A549 (cell line): ENCODE data around the gene AMBN. TPM values are rescaled to one million over a fixed set of nuclear protein-coding genes. Genes with fewer than 3 reads are reported as not detected.

Experiments
- polyA plus RNA-seq, 4 experiments: library from polyadenylated mRNA; depleted of rRNA in 3 of 4; stranded (reverse); fragments of >200 nt; fragmentation: RNase III in 1 of 4; extraction: RNeasy Plus Mini Kit Qiagen cat#74134 plus additional on column Dnase treatment in 1 of 4; gene quantifications; 2 replicates in 3 of 4; 3 replicates in 1 of 4; pipeline ENCODE4 v1.2.3, GENCODE V29; 2011 to 2017

The AMBN gene
- polyA plus RNA-seq, 2 of the 4 experiments (the other 2 are of a cell fraction) = not detected

Other genes with a start within 250 kb of the AMBN start
- not detected in 2 replicates for gene SMR3A, start 231.5 kb upstream of the AMBN start, polyA plus RNA-seq (2011; rRNA removed)
- not detected in 3 replicates for gene SMR3A, start 231.5 kb upstream of the AMBN start, polyA plus RNA-seq (2017; fragmentation: RNase III; extraction: RNeasy Plus Mini Kit Qiagen cat#74134 plus additional on column Dnase treatment)
- not detected in 2 replicates for gene SMR3B, start 209.1 kb upstream of the AMBN start, polyA plus RNA-seq (2011; rRNA removed)
- gene SMR3B, start 209.1 kb upstream of the AMBN start, polyA plus RNA-seq (2017; fragmentation: RNase III; extraction: RNeasy Plus Mini Kit Qiagen cat#74134 plus additional on column Dnase treatment) = not detected in 3 replicates
- not detected in 2 replicates for gene OPRPN, start 194.3 kb upstream of the AMBN start, polyA plus RNA-seq (2011; rRNA removed)
- not detected in 3 replicates for gene OPRPN, start 194.3 kb upstream of the AMBN start, polyA plus RNA-seq (2017; fragmentation: RNase III; extraction: RNeasy Plus Mini Kit Qiagen cat#74134 plus additional on column Dnase treatment)
- gene MUC7, start 120.1 kb upstream of the AMBN start, polyA plus RNA-seq (2011; rRNA removed) = not detected in 2 replicates
- gene MUC7, start 120.1 kb upstream of the AMBN start, polyA plus RNA-seq (2017; fragmentation: RNase III; extraction: RNeasy Plus Mini Kit Qiagen cat#74134 plus additional on column Dnase treatment) = not detected in 3 replicates
- gene AMTN, start 73.7 kb upstream of the AMBN start, polyA plus RNA-seq (2011; rRNA removed) = not detected in 2 replicates
- gene AMTN, start 73.7 kb upstream of the AMBN start, polyA plus RNA-seq (2017; fragmentation: RNase III; extraction: RNeasy Plus Mini Kit Qiagen cat#74134 plus additional on column Dnase treatment) = not detected in 3 replicates
- 0.16 TPM in 2 replicates for gene ENAM, start 36.5 kb downstream of the AMBN start, polyA plus RNA-seq (2011; rRNA removed)
- 0.01 TPM in 1 of 3 replicates, not detected in the others for gene ENAM, start 36.5 kb downstream of the AMBN start, polyA plus RNA-seq (2017; fragmentation: RNase III; extraction: RNeasy Plus Mini Kit Qiagen cat#74134 plus additional on column Dnase treatment)
- 0.22 and 0.50 TPM in 2 replicates for gene JCHAIN, start 74.3 kb downstream of the AMBN start, polyA plus RNA-seq (2011; rRNA removed)
- gene JCHAIN, start 74.3 kb downstream of the AMBN start, polyA plus RNA-seq (2017; fragmentation: RNase III; extraction: RNeasy Plus Mini Kit Qiagen cat#74134 plus additional on column Dnase treatment) = 0.09 to 0.17 TPM (median 0.15 TPM) in 3 replicates
- 19.0 and 24.8 TPM in 2 replicates for gene UTP3, start 96.3 kb downstream of the AMBN start, polyA plus RNA-seq (2011; rRNA removed)
- 44.6 to 46.2 TPM (median 45.2 TPM) in 3 replicates for gene UTP3, start 96.3 kb downstream of the AMBN start, polyA plus RNA-seq (2017; fragmentation: RNase III; extraction: RNeasy Plus Mini Kit Qiagen cat#74134 plus additional on column Dnase treatment)
- 17.7 and 20.8 TPM in 2 replicates for gene RUFY3, start 129.7 kb downstream of the AMBN start, polyA plus RNA-seq (2011; rRNA removed)
- 8.1 to 8.7 TPM (median 8.1 TPM) in 3 replicates for gene RUFY3, start 129.7 kb downstream of the AMBN start, polyA plus RNA-seq (2017; fragmentation: RNase III; extraction: RNeasy Plus Mini Kit Qiagen cat#74134 plus additional on column Dnase treatment)
- 81.4 and 112 TPM in 2 replicates for gene GRSF1, start 247.6 kb downstream of the AMBN start, polyA plus RNA-seq (2011; rRNA removed)
- gene GRSF1, start 247.6 kb downstream of the AMBN start, polyA plus RNA-seq (2017; fragmentation: RNase III; extraction: RNeasy Plus Mini Kit Qiagen cat#74134 plus additional on column Dnase treatment) = 89.4 to 95.2 TPM (median 94.3 TPM) in 3 replicates